HepG2 (cell line): ENCODE measurements around the gene UQCR11. TPM values are rescaled to one million over a fixed set of nuclear protein-coding genes. Genes with fewer than 3 reads are reported as not detected.

Source experiments
- CENPX ChIP-seq: sonication (generic); formaldehyde crosslinking; IDR thresholded peaks from 2 replicates; pipeline ENCODE4 v1.9.0; 2021; ENCODE audit warnings: mild to moderate bottlenecking, missing genetic modification reagents, moderate library complexity
- ELF4 ChIP-seq: sonication (generic); formaldehyde crosslinking; IDR thresholded peaks from 2 replicates; pipeline ENCODE4 v1.5.0; 2020; ENCODE audit warnings: missing genetic modification reagents, mild to moderate bottlenecking, moderate library complexity, borderline replicate concordance
- HNRNPL ChIP-seq: fragments of 200-400 bp; formaldehyde crosslinking; IDR thresholded peaks from 2 replicates; pipeline ENCODE4 v1.6.1; 2017; ENCODE audit warnings: mild to moderate bottlenecking, low read depth, low read length
- IKZF1 ChIP-seq: fragments of 450-650 bp; IDR thresholded peaks from 2 replicates; pipeline ENCODE4 v1.7.1; 2016
- MXD4 ChIP-seq: IDR thresholded peaks from 2 replicates; pipeline ENCODE4 v1.6.1; 2016; ENCODE audit warnings: mild to moderate bottlenecking, missing biosample characterization, missing genetic modification reagents
- NFE2L2 ChIP-seq: fragments of 150-350 bp; IDR thresholded peaks from 2 replicates; pipeline ENCODE4 v1.6.1; 2014; ENCODE audit warnings: low read length
- RXRA ChIP-seq: sonication (generic); formaldehyde crosslinking; IDR thresholded peaks from 2 replicates; pipeline ENCODE4 v1.5.1; 2020; ENCODE audit warnings: missing genetic modification reagents
- SIN3B ChIP-seq: fragments of 150-350 bp; IDR thresholded peaks from 2 replicates; pipeline ENCODE4 v1.6.1; 2014; ENCODE audit warnings: low read length
- TEF ChIP-seq: sonication (generic); formaldehyde crosslinking; IDR thresholded peaks from 2 replicates; pipeline ENCODE4 v1.5.0; 2020; ENCODE audit warnings: missing genetic modification reagents
- ZBTB21 ChIP-seq: sonication (generic); formaldehyde crosslinking; IDR thresholded peaks from 2 replicates; pipeline ENCODE4 v1.4.0; 2020; ENCODE audit warnings: missing genetic modification reagents
- ZNF264 ChIP-seq: sonication (generic); formaldehyde crosslinking; IDR thresholded peaks from 2 replicates; pipeline ENCODE4 v1.4.0; 2020; ENCODE audit warnings: missing genetic modification reagents
- ZNF318 ChIP-seq: sonication (generic); formaldehyde crosslinking; IDR thresholded peaks from 2 replicates; pipeline ENCODE4 v1.4.0; 2020; ENCODE audit warnings: mild to moderate bottlenecking, missing genetic modification reagents
- ZNF33B ChIP-seq: sonication (generic); formaldehyde crosslinking; IDR thresholded peaks from 2 replicates; pipeline ENCODE4 v1.5.1; 2020; ENCODE audit warnings: mild to moderate bottlenecking, missing genetic modification reagents
- ZNF567 ChIP-seq: sonication (generic); formaldehyde crosslinking; IDR thresholded peaks from 2 replicates; pipeline ENCODE4 v1.8.1; 2023; ENCODE audit warnings: mild to moderate bottlenecking, missing genetic modification reagents, borderline replicate concordance
- ZNF724P ChIP-seq: sonication (generic); formaldehyde crosslinking; IDR thresholded peaks from 2 replicates; pipeline ENCODE4 v1.8.0; 2022; ENCODE audit warnings: missing genetic modification reagents, borderline replicate concordance
- ZNF746 ChIP-seq: sonication (generic); formaldehyde crosslinking; IDR thresholded peaks from 2 replicates; pipeline ENCODE4 v1.8.0; 2022; ENCODE audit warnings: mild to moderate bottlenecking, missing genetic modification reagents
- polyA plus RNA-seq, 8 experiments: library from polyadenylated mRNA; depleted of rRNA in 3 of 8; stranded (reverse) in 7 of 8; unstranded in 1 of 8; fragments of >200 nt; fragmentation: Illumina TruSeq in 4 of 8; extraction: Trizol in 4 of 8; gene quantifications; 2 replicates each; pipeline versions ENCODE4 v1.2.1 to v1.2.3, GENCODE V29; 2011 to 2016; ENCODE audit warnings: low read depth in 4 of 8, missing spikeins in 1 of 8, mixed read lengths in 1 of 8; ENCODE audit not compliant: insufficient read depth in 1 of 8
- total RNA-seq, 5 experiments: library from RNA; depleted of rRNA; stranded (reverse); fragments of >200 nt; fragmentation: Illumina TruSeq; extraction: Trizol; gene quantifications; 2 replicates each; pipeline ENCODE4 v1.2.3, GENCODE V29; 2016; ENCODE audit warnings: low read depth in 1 of 5
- TF ChIP-seq, protein P1 (sequence below): IDR thresholded peaks from 2 replicates; pipeline ENCODE4 v1.6.1; 2016; ENCODE audit warnings: missing compliant biosample characterization, missing genetic modification reagents, borderline replicate concordance
- TF ChIP-seq, protein P2 (sequence below): sonication (generic); formaldehyde crosslinking; IDR thresholded peaks from 2 replicates; pipeline ENCODE4 v1.4.0; 2020; ENCODE audit warnings: missing genetic modification reagents, borderline replicate concordance

The UQCR11 gene
- total and polyA plus RNA-seq, 2 of the 13 experiments (the other 11 are each of a cell fraction or from before 2014, with no cell fraction given) = 125 to 214 TPM

DNA sequence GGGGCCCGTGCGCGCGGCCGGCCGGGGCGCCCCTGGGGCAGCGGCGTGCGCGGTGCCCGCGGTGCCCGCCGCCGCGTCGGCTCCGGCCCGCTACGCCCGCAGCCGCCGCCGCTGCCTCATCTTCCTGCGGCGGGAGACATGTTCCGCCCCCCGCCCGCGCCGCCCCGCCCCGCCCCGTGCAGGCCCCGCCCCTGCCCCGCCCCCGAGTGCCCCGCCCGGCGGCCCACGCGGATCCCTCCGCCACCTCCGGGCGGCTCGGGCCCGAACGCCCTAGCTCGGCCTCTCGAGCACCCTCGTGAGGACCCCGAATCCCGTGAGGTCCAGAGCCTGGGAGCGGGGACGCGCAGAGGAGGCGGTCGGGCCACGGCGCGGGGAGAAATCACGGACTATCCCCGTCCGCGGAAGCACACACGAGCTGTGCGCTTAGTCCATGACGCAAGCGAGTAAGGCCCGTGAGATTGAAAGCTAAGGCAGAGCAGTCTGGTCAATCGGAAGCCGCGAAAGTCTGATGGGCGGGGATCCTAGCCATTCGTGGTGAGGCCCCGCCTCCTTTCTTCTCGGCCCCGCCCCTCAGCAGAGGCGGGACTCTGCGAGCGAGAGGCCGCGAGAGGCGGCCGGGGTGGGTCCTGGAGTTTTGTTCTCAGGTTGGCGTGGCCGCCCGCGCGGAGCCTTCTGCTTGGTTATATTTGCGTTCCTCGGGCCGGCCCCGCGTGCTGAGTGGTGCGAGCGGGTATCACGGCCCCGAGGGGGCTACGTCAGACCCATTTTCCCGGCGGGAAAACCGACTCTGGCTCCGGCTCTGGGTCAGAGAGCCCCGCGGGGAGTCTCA is 47.4 kb upstream of the UQCR11 start, which contains the start of gene TCF3 (continued):
- TF ChIP-seq TEF (CRISPR knock-in tag) (no peak), ELF4 (CRISPR knock-in tag) (no peak), CENPX (CRISPR knock-in tag) (no peak), ZBTB21 (CRISPR knock-in tag) (peak; percentile 66; the same call in 1 of the 2 replicates), MXD4 (CRISPR knock-in tag) (0 out of 2 replicates have a peak, but pooled peaks have one; percentile 47), HNRNPL (0 out of 2 replicates have a peak, but pooled peaks have one; percentile 55), ZNF264 (CRISPR knock-in tag) (no peak), ZNF746 (CRISPR knock-in tag) (no peak), ZNF318 (CRISPR knock-in tag) (no peak), ZNF33B (CRISPR knock-in tag) (no peak), RXRA (peak; percentile 57), IKZF1 (no peak), ZNF567 (no peak), NFE2L2 (no peak), ZNF724P (no peak), SIN3B (no peak; the same call in 1 of the 2 replicates)
- TF ChIP-seq, protein P1, sequence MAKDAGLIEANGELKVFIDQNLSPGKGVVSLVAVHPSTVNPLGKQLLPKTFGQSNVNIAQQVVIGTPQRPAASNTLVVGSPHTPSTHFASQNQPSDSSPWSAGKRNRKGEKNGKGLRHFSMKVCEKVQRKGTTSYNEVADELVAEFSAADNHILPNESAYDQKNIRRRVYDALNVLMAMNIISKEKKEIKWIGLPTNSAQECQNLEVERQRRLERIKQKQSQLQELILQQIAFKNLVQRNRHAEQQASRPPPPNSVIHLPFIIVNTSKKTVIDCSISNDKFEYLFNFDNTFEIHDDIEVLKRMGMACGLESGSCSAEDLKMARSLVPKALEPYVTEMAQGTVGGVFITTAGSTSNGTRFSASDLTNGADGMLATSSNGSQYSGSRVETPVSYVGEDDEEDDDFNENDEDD (CRISPR knock-in tag) = no peak; the same call in 1 of the 2 replicates
- TF ChIP-seq, protein P2, sequence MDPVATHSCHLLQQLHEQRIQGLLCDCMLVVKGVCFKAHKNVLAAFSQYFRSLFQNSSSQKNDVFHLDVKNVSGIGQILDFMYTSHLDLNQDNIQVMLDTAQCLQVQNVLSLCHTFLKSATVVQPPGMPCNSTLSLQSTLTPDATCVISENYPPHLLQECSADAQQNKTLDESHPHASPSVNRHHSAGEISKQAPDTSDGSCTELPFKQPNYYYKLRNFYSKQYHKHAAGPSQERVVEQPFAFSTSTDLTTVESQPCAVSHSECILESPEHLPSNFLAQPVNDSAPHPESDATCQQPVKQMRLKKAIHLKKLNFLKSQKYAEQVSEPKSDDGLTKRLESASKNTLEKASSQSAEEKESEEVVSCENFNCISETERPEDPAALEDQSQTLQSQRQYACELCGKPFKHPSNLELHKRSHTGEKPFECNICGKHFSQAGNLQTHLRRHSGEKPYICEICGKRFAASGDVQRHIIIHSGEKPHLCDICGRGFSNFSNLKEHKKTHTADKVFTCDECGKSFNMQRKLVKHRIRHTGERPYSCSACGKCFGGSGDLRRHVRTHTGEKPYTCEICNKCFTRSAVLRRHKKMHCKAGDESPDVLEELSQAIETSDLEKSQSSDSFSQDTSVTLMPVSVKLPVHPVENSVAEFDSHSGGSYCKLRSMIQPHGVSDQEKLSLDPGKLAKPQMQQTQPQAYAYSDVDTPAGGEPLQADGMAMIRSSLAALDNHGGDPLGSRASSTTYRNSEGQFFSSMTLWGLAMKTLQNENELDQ = no peak
